GM12892 (cell line): ENCODE results near the gene AP2M1.

Source experiments
- POLR2A ChIP-seq: IDR thresholded peaks from 2 replicates; pipeline ENCODE4 v1.6.1; 2011; ENCODE audit warnings: low read depth, low read length, control low read depth
- POLR2AphosphoS5 ChIP-seq: IDR thresholded peaks from 2 replicates; pipeline ENCODE4 v1.6.1; 2011; ENCODE audit warnings: low read depth, low read length, control low read depth
- TAF1 ChIP-seq: IDR thresholded peaks from 2 replicates; pipeline ENCODE4 v1.6.1; 2011; ENCODE audit warnings: low read depth, mild to moderate bottlenecking, control low read depth, low read length, borderline replicate concordance

- TF ChIP-seq POLR2AphosphoS5 (no peak), POLR2A (no peak), TAF1 (no peak)
Observed at GRCh38 chr3:184177331-184177731, 2.7 kb downstream of the AP2M1 start.
